GM10847 (cell line): Measurements from ENCODE around the gene NLRP3.

Experiments used
- POLR2A ChIP-seq: IDR thresholded peaks from 2 replicates; pipeline ENCODE4 v1.6.1; 2011; ENCODE audit not compliant: insufficient read length; ENCODE audit errors: extremely low read depth

The NLRP3 gene

DNA sequence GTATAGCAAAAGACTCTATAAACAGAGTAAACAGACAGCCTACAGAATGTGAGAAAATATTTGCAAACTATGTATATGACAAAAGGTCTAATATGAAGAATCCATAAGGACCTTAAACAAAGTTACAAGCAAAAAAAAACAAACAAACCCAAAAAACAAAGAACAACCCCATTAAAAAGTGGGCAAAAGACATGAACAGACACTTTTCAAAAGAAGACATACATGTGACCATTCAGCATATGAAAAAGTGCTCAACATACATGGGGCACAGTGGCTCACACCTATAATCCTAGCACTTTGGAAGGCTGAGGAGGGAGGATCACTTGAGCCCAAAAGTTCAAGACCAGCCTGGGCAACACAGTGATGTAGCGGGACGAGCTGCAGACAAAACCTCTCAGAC, 59.8 kb downstream of the NLRP3 start:
- TF ChIP-seq POLR2A: no peak

DNA sequence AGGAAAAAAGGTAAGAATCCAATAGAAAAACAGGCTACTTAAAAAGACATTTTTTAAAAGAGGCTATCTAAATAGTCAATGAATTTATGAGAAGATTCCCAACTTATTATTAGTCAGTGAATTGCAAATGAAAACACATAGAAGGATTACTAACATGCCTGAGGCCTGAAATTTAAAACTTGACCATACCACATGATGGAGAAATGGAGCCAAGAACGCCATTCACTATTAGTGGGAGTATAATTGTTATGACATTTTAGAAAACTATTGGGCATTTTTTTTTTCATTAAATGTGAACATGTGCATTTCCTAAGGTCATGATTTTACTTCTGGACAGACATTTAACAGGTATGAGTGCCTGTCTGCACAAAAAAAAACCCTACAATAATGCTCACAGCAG, 66.8 kb downstream of the NLRP3 start:
- TF ChIP-seq POLR2A: no peak

DNA sequence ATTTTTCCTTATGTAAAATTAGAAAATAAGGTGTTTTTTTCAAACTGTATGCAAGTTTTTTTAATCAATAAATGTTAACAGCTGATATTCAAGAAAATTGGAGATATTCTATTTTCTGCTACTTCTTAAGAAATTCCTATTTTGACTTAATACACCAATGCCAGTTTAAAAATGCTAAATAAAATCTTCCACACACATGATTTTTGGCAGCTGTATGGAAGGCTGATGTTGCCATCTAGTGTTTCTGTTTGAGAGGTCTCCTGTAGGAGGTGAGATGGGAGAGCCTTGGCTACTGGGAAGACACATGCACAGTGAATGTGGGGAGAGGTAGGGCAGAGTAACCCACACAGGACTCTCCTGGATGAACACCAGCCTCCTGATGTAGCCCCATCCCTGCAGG, 71.1 kb downstream of the NLRP3 start:
- no peak for TF ChIP-seq POLR2A

DNA sequence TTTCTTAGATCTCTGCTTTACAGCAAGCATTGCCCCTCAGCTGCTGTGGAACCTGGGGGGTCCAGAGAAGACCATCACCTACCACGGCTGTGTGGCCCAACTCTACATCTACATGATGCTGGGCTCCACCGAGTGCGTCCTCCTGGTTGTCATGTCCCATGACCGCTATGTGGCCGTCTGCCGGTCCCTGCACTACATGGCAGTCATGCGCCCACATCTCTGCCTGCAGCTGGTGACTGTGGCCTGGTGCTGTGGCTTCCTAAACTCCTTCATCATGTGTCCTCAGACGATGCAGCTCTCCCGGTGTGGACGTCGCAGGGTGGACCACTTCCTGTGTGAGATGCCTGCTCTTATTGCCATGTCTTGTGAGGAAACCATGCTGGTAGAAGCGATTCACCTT, 75.4 kb downstream of the NLRP3 start:
- no peak for TF ChIP-seq POLR2A

DNA sequence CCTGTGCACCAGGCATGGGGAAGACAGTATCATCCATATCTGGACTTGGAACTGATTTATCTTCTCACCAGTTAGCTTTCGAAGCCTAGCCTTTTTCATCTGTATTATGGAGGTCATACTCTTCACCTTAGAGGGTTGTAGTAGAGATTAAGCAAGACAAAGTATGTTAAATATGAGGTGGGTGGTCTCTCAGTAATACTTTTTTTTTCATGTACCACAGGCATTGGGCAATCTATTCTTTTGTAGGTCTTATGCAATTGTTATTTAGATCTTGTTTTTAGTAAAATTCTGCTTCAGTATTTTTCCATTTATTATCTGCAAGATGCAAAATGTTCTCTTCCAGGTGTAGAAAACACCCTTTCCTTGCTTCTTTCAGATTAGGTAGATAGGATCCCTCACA, 77.1 kb downstream of the NLRP3 start:
- TF ChIP-seq POLR2A: no peak

DNA sequence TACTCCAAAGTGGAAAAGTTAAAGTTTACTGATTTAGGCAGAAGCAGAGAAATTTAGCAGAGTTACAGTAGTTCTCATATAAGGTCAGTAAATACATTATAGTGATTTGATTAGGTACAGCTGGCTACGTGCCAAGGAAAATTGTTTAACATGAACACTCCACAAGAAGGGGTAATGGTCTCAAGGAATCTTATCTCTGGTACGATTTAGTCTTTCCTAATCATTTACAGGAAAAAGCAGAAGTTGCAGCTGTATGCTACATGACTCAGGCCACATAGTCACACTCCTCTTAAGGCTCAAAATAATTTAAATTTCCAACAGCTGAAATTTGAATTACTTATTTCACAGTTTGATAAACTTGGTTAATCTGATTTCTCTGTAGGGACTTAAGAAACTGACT, 78.8 kb downstream of the NLRP3 start:
- TF ChIP-seq POLR2A: no peak

DNA sequence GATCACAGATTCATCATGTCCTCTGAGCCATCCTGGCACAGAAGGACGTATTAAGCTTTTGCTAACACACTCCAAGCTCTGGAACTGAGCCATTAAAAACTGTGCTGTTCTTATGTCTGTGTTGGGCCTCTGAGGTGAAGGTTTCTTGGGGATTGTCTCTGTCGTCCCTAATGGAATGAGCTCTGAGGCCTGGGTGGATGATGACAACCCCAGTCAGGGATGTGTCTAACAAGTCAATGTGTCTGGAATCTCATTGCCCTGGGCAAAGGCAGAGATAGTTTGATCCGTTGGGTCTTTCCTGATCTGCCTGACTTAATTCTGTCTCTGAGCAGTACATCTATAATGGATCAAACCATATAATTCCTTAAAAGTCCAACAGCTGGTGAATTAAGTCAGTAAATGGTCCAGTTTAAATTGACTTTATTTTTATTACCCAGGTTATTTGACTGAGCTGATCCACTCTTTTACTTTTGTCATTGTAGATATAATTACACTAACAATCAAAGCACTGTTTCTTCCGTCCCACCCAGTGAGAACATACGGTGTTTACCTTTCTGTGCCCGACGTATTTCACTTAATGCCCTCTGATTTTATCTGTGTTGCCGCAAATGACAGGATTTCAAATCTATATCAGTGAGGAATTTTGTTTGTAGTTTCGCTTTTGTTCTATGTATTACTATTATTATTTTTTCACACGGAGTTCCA, 80.8 kb downstream of the NLRP3 start:
- no peak for TF ChIP-seq POLR2A
